HFF-Myc (cell line): ENCODE data around the gene MGAT4A.

ENCODE experiments used
- DNase-seq: peaks from one replicate; pipeline ENCODE4 v3.0.0-alpha.2; 2011; ENCODE audit warnings: low read depth; ENCODE audit errors: extremely low read depth
- H3K4me3 ChIP-seq: replicated peaks from 2 replicates; pipeline ENCODE4 v1.5.1; 2011; ENCODE audit warnings: low read depth, mild to moderate bottlenecking, control low read depth, low read length
- CTCF ChIP-seq: IDR thresholded peaks from 2 replicates; pipeline ENCODE4 v1.5.1; 2012; ENCODE audit warnings: mild to moderate bottlenecking, low read depth, low read length, control low read depth; ENCODE audit errors: missing control alignments

Gene MGAT4A

GRCh38 chr2:98615481-98615880, 115.5 kb downstream of the MGAT4A start:
- DNase-seq = no peak
- no peak overlapping the region for H3K4me3 ChIP-seq
- TF ChIP-seq CTCF = no peak

- no peak for DNase-seq
- no peak for TF ChIP-seq CTCF
- no peak overlapping the region for H3K4me3 ChIP-seq
Measured at GRCh38 chr2:98614024-98614739, 116.8 kb downstream of the MGAT4A start.

DNA sequence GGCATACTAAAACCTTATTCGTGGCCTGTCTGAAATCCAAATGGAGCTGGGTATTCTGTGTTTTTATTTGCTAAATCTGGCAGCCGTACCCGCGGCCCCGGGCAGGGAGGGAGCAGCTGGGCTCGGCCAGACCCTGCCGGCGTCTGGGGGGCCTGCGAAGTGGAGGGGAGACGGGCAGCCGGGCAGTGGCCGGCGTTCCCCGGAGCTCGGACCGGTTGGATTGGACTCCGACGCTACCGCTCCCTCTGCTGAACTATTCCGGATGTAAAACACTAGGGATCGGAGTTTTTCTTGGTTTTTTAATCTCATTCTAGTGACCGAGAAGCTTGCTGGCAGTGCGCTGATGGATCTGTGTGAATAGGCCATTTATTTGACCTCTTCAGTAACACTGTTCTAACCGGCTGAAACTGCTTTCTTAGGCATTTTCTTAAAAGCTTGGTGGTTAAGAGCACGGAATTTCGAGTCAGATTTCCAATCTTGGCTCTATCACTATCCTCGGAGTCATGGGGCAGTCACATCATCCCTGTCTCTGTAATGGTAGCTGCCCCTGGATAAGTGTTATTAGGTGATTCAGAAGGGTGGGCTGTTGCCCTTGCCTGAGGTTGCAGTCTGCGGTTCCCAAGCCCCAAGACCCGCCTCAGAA, 121.8 kb downstream of the MGAT4A start:
- peak overlapping the region; percentile 78 for H3K4me3 ChIP-seq
- DNase-seq = no peak
- TF ChIP-seq CTCF = no peak

GRCh38 chr2:98608116-98608961, 122.6 kb downstream of the MGAT4A start, which contains the start of the genes COA5 and UNC50:
Gene COA5 (minus strand): TSS chr2:98608512. CDS start chr2:98608405, 107 bp downstream.
Gene UNC50 (plus strand): TSS chr2:98608589. CDS start chr2:98609760, 1,171 bp downstream.
- TF ChIP-seq CTCF = no peak
- peak; percentile 55 for DNase-seq
- peak within 1 kb of the TSS; percentile 78 for H3K4me3 ChIP-seq

GRCh38 chr2:98607741-98608115, 123.2 kb downstream of the MGAT4A start:
- TF ChIP-seq CTCF = no peak
- no peak for DNase-seq
- peak overlapping the region; percentile 78 for H3K4me3 ChIP-seq

DNA sequence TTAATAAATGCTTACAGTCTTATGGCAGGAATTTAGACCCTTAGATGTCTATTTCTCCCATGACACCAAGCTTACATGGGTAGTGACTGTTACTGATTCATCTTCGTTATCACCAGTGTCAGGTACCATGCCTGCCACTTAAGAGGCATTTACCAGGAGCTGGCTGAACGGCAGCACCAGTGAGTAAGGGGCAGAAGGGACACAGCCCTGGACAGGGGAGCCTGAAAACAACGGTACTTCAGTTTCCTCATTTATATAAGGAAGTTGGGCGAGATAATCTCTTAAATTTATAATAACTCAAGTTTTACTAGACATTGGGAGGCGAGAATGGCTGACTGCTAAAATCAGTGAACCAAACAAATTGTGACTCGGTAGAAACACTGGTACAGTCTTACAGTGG, 123.8 kb downstream of the MGAT4A start:
- peak overlapping the region; percentile 78 for H3K4me3 ChIP-seq
- no peak for DNase-seq
- no peak for TF ChIP-seq CTCF
